Parathyroid adenoma (tissue), 2 donors: Measurements from ENCODE around the gene NELFB.
"Not testable (repeated sequence)": the region's sequence is repeated elsewhere in the genome, so short reads cannot be mapped to it uniquely, and the experiment has no call there.

Experiments
- H2AFZ ChIP-seq: fragments of 300-600 bp; sonication (generic); one replicate; pipeline ENCODE4 v1.7.0; 2017; ENCODE audit warnings: antibody characterized with exemption, mild to moderate bottlenecking
- H3K27ac ChIP-seq: fragments of 300-600 bp; sonication (generic); one replicate; pipeline ENCODE4 v1.7.0; 2017
- H3K27me3 ChIP-seq: fragments of 300-600 bp; sonication (generic); one replicate; pipeline ENCODE4 v1.7.0; 2017; ENCODE audit warnings: low read length; ENCODE audit not compliant: control insufficient read depth, insufficient read depth
- H3K36me3 ChIP-seq: fragments of 300-600 bp; sonication (generic); one replicate; pipeline ENCODE4 v1.7.0; 2017; ENCODE audit warnings: low read length; ENCODE audit not compliant: control insufficient read depth, insufficient read depth
- H3K4me1 ChIP-seq: fragments of 300-600 bp; sonication (generic); one replicate; pipeline ENCODE4 v1.7.0; 2017; ENCODE audit warnings: control low read depth
- H3K4me2 ChIP-seq: fragments of 300-600 bp; sonication (generic); one replicate; pipeline ENCODE4 v1.7.0; 2017; ENCODE audit warnings: low read length
- H3K4me3 ChIP-seq: fragments of 300-600 bp; sonication (generic); one replicate; pipeline ENCODE4 v1.7.0; 2017; ENCODE audit warnings: low read depth, low read length
- H3K79me2 ChIP-seq: fragments of 300-600 bp; sonication (generic); one replicate; pipeline ENCODE4 v1.7.0; 2017; ENCODE audit warnings: control low read depth
- H3K9ac ChIP-seq: fragments of 300-600 bp; sonication (generic); one replicate; pipeline ENCODE4 v1.7.0; 2017; ENCODE audit warnings: mild to moderate bottlenecking
- H3K9me3 ChIP-seq: fragments of 300-600 bp; sonication (generic); one replicate; pipeline ENCODE4 v1.7.0; 2017; ENCODE audit warnings: low read length; ENCODE audit not compliant: control insufficient read depth
- CTCF ChIP-seq: fragments of 300-600 bp; sonication (generic); IDR thresholded peaks from one replicate; pipeline ENCODE4 v1.7.0; 2017; ENCODE audit warnings: antibody characterized with exemption, mild to moderate bottlenecking
- donor health status: primary hyperparathyroidism.

NELFB gene

GRCh38 chr9:137256856-137257255 is 1.7 kb downstream of the NELFB start:
- Histone ChIP-seq H3K27me3 (no peaks in the 10 kb centered on the region), H3K9me3 (no peaks in the 10 kb centered on the region), H3K27ac (no peak overlapping the region), H3K4me1 (peaks cover 3% of the 10 kb centered on the region), H3K9ac (no peak overlapping the region), H3K4me2 (no peak overlapping the region), H2AFZ (no peak overlapping the region), H3K36me3 (no peaks in the 10 kb centered on the region), H3K4me3 (no peak overlapping the region), H3K79me2 (no peaks in the 10 kb centered on the region)
- TF ChIP-seq CTCF, result no peak

- not testable (repeated sequence) for H3K79me2 ChIP-seq, H3K27ac ChIP-seq, H3K9me3 ChIP-seq, H3K9ac ChIP-seq, H3K4me1 ChIP-seq, H3K4me2 ChIP-seq, H3K4me3 ChIP-seq, H3K36me3 ChIP-seq, H3K27me3 ChIP-seq, H2AFZ ChIP-seq
- TF ChIP-seq CTCF, result peak; percentile 31
These were observed 7.2 kb downstream of the NELFB start for GRCh38 chr9:137262173-137262908.

GRCh38 chr9:137262909-137263285 is 7.8 kb downstream of the NELFB start:
- H3K36me3 ChIP-seq, result no peaks in the 10 kb centered on the region
- no peak overlapping the region for H3K9ac ChIP-seq
- no peak overlapping the region for H3K4me2 ChIP-seq
- no peaks in the 10 kb centered on the region for H3K27me3 ChIP-seq
- H3K4me1 ChIP-seq, result no peaks in the 10 kb centered on the region
- H2AFZ ChIP-seq, result no peak overlapping the region
- no peaks in the 10 kb centered on the region for H3K79me2 ChIP-seq
- H3K4me3 ChIP-seq, result no peak overlapping the region
- no peak for TF ChIP-seq CTCF
- H3K27ac ChIP-seq, result no peak overlapping the region
- H3K9me3 ChIP-seq, result no peaks in the 10 kb centered on the region

GRCh38 chr9:137263506-137263905 is 8.4 kb downstream of the NELFB start:
- Histone ChIP-seq H3K4me3 (no peak overlapping the region), H3K9ac (no peak overlapping the region), H3K4me2 (no peak overlapping the region), H3K27me3 (no peaks in the 10 kb centered on the region), H3K4me1 (peaks cover under 1% of the 10 kb centered on the region), H3K27ac (no peak overlapping the region), H3K9me3 (no peaks in the 10 kb centered on the region), H2AFZ (no peak overlapping the region), H3K36me3 (no peaks in the 10 kb centered on the region), H3K79me2 (no peaks in the 10 kb centered on the region)
- TF ChIP-seq CTCF, result no peak

- peaks cover 4% of the 10 kb centered on the region for H3K4me1 ChIP-seq
- no peak overlapping the region for H3K4me2 ChIP-seq
- no peak overlapping the region for H3K27ac ChIP-seq
- no peak overlapping the region for H3K9ac ChIP-seq
- no peaks in the 10 kb centered on the region for H3K9me3 ChIP-seq
- TF ChIP-seq CTCF, result no peak
- H3K4me3 ChIP-seq, result no peak overlapping the region
- H3K79me2 ChIP-seq, result no peaks in the 10 kb centered on the region
- no peak overlapping the region for H2AFZ ChIP-seq
- H3K27me3 ChIP-seq, result no peaks in the 10 kb centered on the region
- H3K36me3 ChIP-seq, result no peaks in the 10 kb centered on the region
These were observed 8.9 kb downstream of the NELFB start for GRCh38 chr9:137264067-137264466.
